ENCODE results near the gene IFNLR1.
A peak's percentile ranks its signal among the peaks of the same experiment; 100 is the strongest.

The IFNLR1 gene

DNA sequence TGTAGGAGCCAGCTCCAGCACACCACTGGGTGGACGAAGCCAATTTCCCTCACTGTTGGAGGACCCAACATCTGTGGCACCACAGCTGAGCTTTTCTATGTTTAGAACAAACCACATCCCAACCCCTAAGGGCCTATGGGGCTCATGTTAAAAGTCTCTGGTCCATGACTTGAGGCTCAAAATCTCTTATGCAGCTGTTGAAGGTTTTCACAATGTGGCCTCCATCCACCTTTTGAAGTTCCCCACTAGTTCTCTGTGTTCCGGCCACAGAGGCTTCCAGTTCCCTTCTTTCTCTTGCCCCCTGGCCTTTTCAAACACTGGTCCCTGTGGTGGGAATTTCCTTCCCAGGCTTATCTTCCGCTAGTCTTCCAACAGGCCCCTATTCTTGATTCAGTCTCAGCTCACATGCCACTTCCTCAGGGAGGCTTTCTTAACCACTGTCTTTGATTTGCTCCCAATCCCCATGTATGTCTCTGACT is 3.9 kb upstream of the IFNLR1 start:
- Histone ChIP-seq H3K9me3 (ENCODE audit: severe bottlenecking) (no peaks in the 10 kb centered on the region), H3K27me3 (ENCODE audit: insufficient read depth, poor library complexity, severe bottlenecking) (no peaks in the 10 kb centered on the region), H3K27ac (ENCODE audit: poor library complexity, severe bottlenecking) (peak overlapping the region; percentile 42), H3K4me1 (ENCODE audit: insufficient read depth, poor library complexity, severe bottlenecking) (peaks cover 43% of the 10 kb centered on the region), H3K36me3 (ENCODE audit: low read depth) (no peaks in the 10 kb centered on the region), H3K4me3 (ENCODE audit: severe bottlenecking) (no peak overlapping the region)
- TF ChIP-seq, protein P1, sequence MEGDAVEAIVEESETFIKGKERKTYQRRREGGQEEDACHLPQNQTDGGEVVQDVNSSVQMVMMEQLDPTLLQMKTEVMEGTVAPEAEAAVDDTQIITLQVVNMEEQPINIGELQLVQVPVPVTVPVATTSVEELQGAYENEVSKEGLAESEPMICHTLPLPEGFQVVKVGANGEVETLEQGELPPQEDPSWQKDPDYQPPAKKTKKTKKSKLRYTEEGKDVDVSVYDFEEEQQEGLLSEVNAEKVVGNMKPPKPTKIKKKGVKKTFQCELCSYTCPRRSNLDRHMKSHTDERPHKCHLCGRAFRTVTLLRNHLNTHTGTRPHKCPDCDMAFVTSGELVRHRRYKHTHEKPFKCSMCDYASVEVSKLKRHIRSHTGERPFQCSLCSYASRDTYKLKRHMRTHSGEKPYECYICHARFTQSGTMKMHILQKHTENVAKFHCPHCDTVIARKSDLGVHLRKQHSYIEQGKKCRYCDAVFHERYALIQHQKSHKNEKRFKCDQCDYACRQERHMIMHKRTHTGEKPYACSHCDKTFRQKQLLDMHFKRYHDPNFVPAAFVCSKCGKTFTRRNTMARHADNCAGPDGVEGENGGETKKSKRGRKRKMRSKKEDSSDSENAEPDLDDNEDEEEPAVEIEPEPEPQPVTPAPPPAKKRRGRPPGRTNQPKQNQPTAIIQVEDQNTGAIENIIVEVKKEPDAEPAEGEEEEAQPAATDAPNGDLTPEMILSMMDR (IDR thresholded peaks at IDR 0.05; ENCODE audit: poor library complexity, severe bottlenecking), result no peak
- DNase-seq (ENCODE audit: low spot score) (no peak), ATAC-seq (ENCODE audit: low read depth) (no peak)

DNA sequence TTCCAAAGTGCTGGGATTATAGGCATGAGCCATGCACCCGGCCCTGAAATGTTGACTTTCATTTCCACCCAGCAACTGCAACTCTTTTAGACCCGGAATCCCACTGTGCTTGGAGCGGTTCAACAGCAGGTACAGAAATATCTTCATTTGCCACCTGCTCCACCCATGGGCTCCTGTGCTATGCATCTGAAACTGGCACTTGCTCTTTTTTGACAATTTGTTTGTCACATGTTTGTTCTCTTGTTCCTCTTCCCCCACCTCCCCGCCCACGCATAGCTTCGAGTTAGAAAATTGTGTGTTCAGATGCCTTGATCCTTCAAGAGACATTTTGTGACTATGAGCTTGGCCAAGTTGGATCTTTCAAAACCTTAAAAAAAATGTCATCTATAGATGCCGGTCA is 2.4 kb upstream of the IFNLR1 start:
- Histone ChIP-seq H3K27ac (ENCODE audit: poor library complexity, severe bottlenecking) (peak overlapping the region; percentile 42), H3K4me1 (ENCODE audit: insufficient read depth, poor library complexity, severe bottlenecking) (peaks cover 29% of the 10 kb centered on the region), H3K9me3 (ENCODE audit: severe bottlenecking) (no peaks in the 10 kb centered on the region), H3K27me3 (ENCODE audit: insufficient read depth, poor library complexity, severe bottlenecking) (no peaks in the 10 kb centered on the region), H3K4me3 (ENCODE audit: severe bottlenecking) (no peak overlapping the region), H3K36me3 (ENCODE audit: low read depth) (no peaks in the 10 kb centered on the region)
- ATAC-seq (ENCODE audit: low read depth) (no peak), DNase-seq (ENCODE audit: low spot score) (no peak)
- TF ChIP-seq, protein P1 (IDR thresholded peaks at IDR 0.05; ENCODE audit: poor library complexity, severe bottlenecking), result no peak

DNA sequence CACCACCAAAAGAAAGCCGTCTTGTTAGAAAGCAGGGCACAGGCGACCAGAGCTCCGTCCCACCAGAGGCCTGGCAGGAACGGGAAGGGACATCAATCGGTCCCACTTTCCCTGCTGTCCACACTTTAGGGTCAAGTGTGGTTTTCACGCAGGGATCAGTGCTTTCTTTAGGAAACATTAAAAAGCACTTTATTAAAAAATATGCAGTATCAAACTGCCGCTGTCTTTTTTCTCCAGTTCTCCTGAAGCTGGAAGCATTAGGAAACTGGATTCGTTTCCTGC is 437 bp downstream of the IFNLR1 start:
- Histone ChIP-seq H3K27me3 (ENCODE audit: insufficient read depth, poor library complexity, severe bottlenecking) (no peaks in the 10 kb centered on the region), H3K9me3 (ENCODE audit: severe bottlenecking) (no peaks in the 10 kb centered on the region), H3K27ac (ENCODE audit: poor library complexity, severe bottlenecking) (peak overlapping the region; percentile 59), H3K4me3 (ENCODE audit: severe bottlenecking) (peak overlapping the region; percentile 51), H3K4me1 (ENCODE audit: insufficient read depth, poor library complexity, severe bottlenecking) (peaks cover 20% of the 10 kb centered on the region), H3K36me3 (ENCODE audit: low read depth) (no peaks in the 10 kb centered on the region)
- no peak for DNase-seq (ENCODE audit: low spot score)
- peak; percentile 4; the same call in 1 of the 3 replicates for ATAC-seq (ENCODE audit: low read depth)
- TF ChIP-seq, protein P1 (IDR thresholded peaks at IDR 0.05; ENCODE audit: poor library complexity, severe bottlenecking), result no peak

DNA sequence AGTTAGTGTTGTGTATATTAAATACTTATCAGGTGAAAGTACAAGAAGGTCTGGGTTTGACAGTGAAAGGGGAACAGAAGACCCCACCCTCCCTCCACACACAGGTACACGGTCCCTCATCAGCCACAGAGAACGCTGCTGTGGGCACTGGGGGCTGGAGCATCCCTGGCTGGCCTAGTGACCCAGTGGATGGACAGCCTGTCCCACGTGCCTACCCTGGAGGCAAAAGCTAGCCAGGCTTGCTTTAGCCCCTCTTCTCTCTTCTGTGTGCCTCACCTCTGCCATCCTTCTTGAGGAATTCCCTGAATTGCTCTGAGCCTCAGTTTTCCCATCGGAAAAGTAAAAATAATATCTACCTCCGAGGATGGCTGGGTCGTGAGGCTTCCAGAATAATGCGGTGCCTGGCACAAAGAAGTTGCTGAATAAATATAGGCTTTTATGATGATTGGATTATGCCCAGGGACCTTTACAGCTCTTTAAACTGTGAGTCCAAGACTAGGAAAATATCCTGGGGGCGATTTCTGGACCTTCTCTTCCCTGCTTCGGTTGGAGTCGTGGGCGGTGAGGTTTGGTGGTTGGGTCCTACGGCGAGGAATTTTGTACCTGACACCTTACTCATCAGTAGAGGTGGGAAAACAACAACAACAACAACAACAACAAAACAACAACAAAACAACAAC is 918 bp downstream of the IFNLR1 start:
- peak overlapping the region; percentile 51 for H3K4me3 ChIP-seq (ENCODE audit: severe bottlenecking)
- no peaks in the 10 kb centered on the region for H3K36me3 ChIP-seq (ENCODE audit: low read depth)

DNA sequence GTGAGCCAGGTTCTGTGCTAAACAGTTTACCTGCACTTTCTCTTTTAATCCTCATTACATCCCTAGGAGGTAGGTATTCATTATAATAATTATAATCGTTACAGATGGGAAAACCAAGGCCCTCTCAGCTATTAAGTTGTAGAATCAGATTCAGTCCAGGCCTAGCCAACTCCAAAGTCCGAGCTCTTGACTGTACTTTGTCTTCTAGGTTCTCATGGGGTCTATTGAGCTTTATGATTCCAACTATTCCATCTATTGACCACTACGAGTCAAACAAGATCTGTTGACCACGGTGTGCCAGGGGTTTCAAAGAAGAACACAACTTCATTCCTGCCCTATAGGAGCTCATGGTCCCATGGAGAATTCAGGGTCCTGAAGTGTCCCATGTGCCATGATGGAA is 2.0 kb downstream of the IFNLR1 start:
- Histone ChIP-seq H3K4me1 (ENCODE audit: insufficient read depth, poor library complexity, severe bottlenecking) (peaks cover 12% of the 10 kb centered on the region), H3K27me3 (ENCODE audit: insufficient read depth, poor library complexity, severe bottlenecking) (no peaks in the 10 kb centered on the region), H3K27ac (ENCODE audit: poor library complexity, severe bottlenecking) (no peak overlapping the region), H3K36me3 (ENCODE audit: low read depth) (no peaks in the 10 kb centered on the region), H3K4me3 (ENCODE audit: severe bottlenecking) (no peak overlapping the region), H3K9me3 (ENCODE audit: severe bottlenecking) (no peaks in the 10 kb centered on the region)
- ATAC-seq (ENCODE audit: low read depth) (no peak), DNase-seq (ENCODE audit: low spot score) (no peak)
- TF ChIP-seq, protein P1 (IDR thresholded peaks at IDR 0.05; ENCODE audit: poor library complexity, severe bottlenecking), result no peak

More for the DNA sequence above, 918 bp downstream of the IFNLR1 start:
- no peaks in the 10 kb centered on the region for H3K9me3 ChIP-seq (ENCODE audit: severe bottlenecking)
- peak overlapping the region; percentile 59 for H3K27ac ChIP-seq (ENCODE audit: poor library complexity, severe bottlenecking)
- TF ChIP-seq, protein P1 (IDR thresholded peaks at IDR 0.05; ENCODE audit: poor library complexity, severe bottlenecking), result no peak
- H3K27me3 ChIP-seq (ENCODE audit: insufficient read depth, poor library complexity, severe bottlenecking), result no peaks in the 10 kb centered on the region
- H3K4me1 ChIP-seq (ENCODE audit: insufficient read depth, poor library complexity, severe bottlenecking), result peaks cover 16% of the 10 kb centered on the region
- ATAC-seq (ENCODE audit: low read depth) (no peak), DNase-seq (ENCODE audit: low spot score) (no peak)

All from RWPE2 (cell line).